Activated effector memory CD4-positive, alpha-beta T cell treated with Interleukin-2 at 50 U/mL for 16 hours (primary cell): ENCODE results near the gene KRT10.
"Not testable (repeated sequence)": the region's sequence is repeated elsewhere in the genome, so short reads cannot be mapped to it uniquely, and the experiment has no call there.

Experiments used
- DNase-seq: peaks from one replicate; pipeline ENCODE4 v3.0.0-alpha.2; 2020

The KRT10 gene

GRCh38 chr17:40822132-40822812 is at the start of gene KRT10:
TSS of gene KRT10 (minus strand) at chr17:40822614. CDS start at chr17:40822585, 29 bp downstream.
- no peak for DNase-seq

- DNase-seq, result no peak
These were observed 48.9 kb upstream of the KRT10 start for GRCh38 chr17:40871316-40871715.

- DNase-seq, result no peak
These were observed 47.7 kb upstream of the KRT10 start for GRCh38 chr17:40870136-40870535.

GRCh38 chr17:40866838-40867237 is 44.4 kb upstream of the KRT10 start, which contains the start of gene KRT12:
TSS of gene KRT12 (minus strand) at chr17:40867223. CDS start at chr17:40867186, 37 bp downstream.
- no peak for DNase-seq

GRCh38 chr17:40864661-40865390 is 42.4 kb upstream of the KRT10 start:
- DNase-seq, result no peak

- no peak for DNase-seq
These were observed 40.7 kb upstream of the KRT10 start for GRCh38 chr17:40862985-40863733.

GRCh38 chr17:40859536-40859935 is 37.1 kb upstream of the KRT10 start:
- no peak for DNase-seq

- not testable (repeated sequence) for DNase-seq
These were observed 36.3 kb upstream of the KRT10 start for GRCh38 chr17:40858667-40859066.

- DNase-seq, result no peak
These were observed 35.1 kb upstream of the KRT10 start for GRCh38 chr17:40857535-40857934.

- no peak for DNase-seq
These were observed 31.9 kb upstream of the KRT10 start for GRCh38 chr17:40854175-40854814.

GRCh38 chr17:40852364-40852763 is 29.9 kb upstream of the KRT10 start:
- no peak for DNase-seq

GRCh38 chr17:40850293-40850972 is 28.0 kb upstream of the KRT10 start:
- no peak for DNase-seq

- no peak for DNase-seq
These were observed 27.3 kb upstream of the KRT10 start for GRCh38 chr17:40849723-40850122.

- no peak for DNase-seq
These were observed 26.3 kb upstream of the KRT10 start for GRCh38 chr17:40848583-40849235.

- no peak for DNase-seq
These were observed 24.2 kb upstream of the KRT10 start for GRCh38 chr17:40846515-40847144.

GRCh38 chr17:40844671-40845107 is 22.3 kb upstream of the KRT10 start:
- DNase-seq, result no peak

- no peak for DNase-seq
These were observed 20.8 kb upstream of the KRT10 start for GRCh38 chr17:40843242-40843641.

GRCh38 chr17:40841246-40841645 is 18.8 kb upstream of the KRT10 start:
- no peak for DNase-seq

- DNase-seq, result no peak
These were observed 16.8 kb upstream of the KRT10 start for GRCh38 chr17:40839194-40839593.

GRCh38 chr17:40836020-40836419 is 13.6 kb upstream of the KRT10 start:
- no peak for DNase-seq

GRCh38 chr17:40833882-40834281 is 11.5 kb upstream of the KRT10 start:
- DNase-seq, result no peak
